Measurements from ENCODE around the gene NEK7. TPM values are rescaled to one million over a fixed set of nuclear protein-coding genes. Genes with fewer than 3 reads are reported as not detected.
A peak's percentile ranks its signal among the peaks of the same experiment; 100 is the strongest.
"Not testable (repeated sequence)": the region's sequence is repeated elsewhere in the genome, so short reads cannot be mapped to it uniquely, and the experiment has no call there.

The NEK7 gene
- total RNA-seq, 1 donor from 2014 or later = 98.1 TPM

GRCh38 chr1:198186916-198187580 lies 30.2 kb downstream of the NEK7 start:
- Histone ChIP-seq H3K27me3 (ENCODE audit: low read depth) (no peaks in the 10 kb centered on the region), H3K9me3 (no peaks in the 10 kb centered on the region), H3K27ac (no peak overlapping the region), H3K4me3 (no peak overlapping the region), H3K4me1 (peaks cover 45% of the 10 kb centered on the region), H3K36me3 (no peaks in the 10 kb centered on the region)
- ATAC-seq (no peak), DNase-seq (no peak)
- TF ChIP-seq, protein P1, sequence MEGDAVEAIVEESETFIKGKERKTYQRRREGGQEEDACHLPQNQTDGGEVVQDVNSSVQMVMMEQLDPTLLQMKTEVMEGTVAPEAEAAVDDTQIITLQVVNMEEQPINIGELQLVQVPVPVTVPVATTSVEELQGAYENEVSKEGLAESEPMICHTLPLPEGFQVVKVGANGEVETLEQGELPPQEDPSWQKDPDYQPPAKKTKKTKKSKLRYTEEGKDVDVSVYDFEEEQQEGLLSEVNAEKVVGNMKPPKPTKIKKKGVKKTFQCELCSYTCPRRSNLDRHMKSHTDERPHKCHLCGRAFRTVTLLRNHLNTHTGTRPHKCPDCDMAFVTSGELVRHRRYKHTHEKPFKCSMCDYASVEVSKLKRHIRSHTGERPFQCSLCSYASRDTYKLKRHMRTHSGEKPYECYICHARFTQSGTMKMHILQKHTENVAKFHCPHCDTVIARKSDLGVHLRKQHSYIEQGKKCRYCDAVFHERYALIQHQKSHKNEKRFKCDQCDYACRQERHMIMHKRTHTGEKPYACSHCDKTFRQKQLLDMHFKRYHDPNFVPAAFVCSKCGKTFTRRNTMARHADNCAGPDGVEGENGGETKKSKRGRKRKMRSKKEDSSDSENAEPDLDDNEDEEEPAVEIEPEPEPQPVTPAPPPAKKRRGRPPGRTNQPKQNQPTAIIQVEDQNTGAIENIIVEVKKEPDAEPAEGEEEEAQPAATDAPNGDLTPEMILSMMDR (IDR thresholded peaks at IDR 0.05) = no peak
- intact Hi-C loops (cut with DNase I) = no loop called here

- Histone ChIP-seq H3K36me3 (no peaks in the 10 kb centered on the region), H3K27ac (no peak overlapping the region), H3K9me3 (no peaks in the 10 kb centered on the region), H3K4me1 (peaks cover 49% of the 10 kb centered on the region), H3K27me3 (ENCODE audit: low read depth) (no peaks in the 10 kb centered on the region), H3K4me3 (no peak overlapping the region)
- intact Hi-C loops (cut with DNase I) = no loop called here
- peak in 1 of 2 donors; percentile 40 for ATAC-seq
- TF ChIP-seq, protein P1 (IDR thresholded peaks at IDR 0.05) = no peak
- no peak for DNase-seq
Measured at GRCh38 chr1:198187973-198188588, 31.3 kb downstream of the NEK7 start.

GRCh38 chr1:198191117-198191516 lies 34.3 kb downstream of the NEK7 start:
- Histone ChIP-seq H3K4me1 (peaks cover 36% of the 10 kb centered on the region), H3K27ac (no peak overlapping the region), H3K4me3 (no peak overlapping the region), H3K36me3 (no peaks in the 10 kb centered on the region), H3K27me3 (ENCODE audit: low read depth) (no peaks in the 10 kb centered on the region), H3K9me3 (no peaks in the 10 kb centered on the region)
- DNase-seq = no peak
- intact Hi-C loops (cut with DNase I) = no loop called here
- TF ChIP-seq, protein P1 (IDR thresholded peaks at IDR 0.05) = no peak
- no peak for ATAC-seq

GRCh38 chr1:198193871-198194270 lies 37.1 kb downstream of the NEK7 start:
- ATAC-seq; H3K9me3 ChIP-seq; H3K27ac ChIP-seq; H3K36me3 ChIP-seq; intact Hi-C loops (cut with DNase I); DNase-seq; H3K4me3 ChIP-seq; H3K27me3 ChIP-seq (ENCODE audit: low read depth): not testable (repeated sequence)
- peaks cover 23% of the 10 kb centered on the region for H3K4me1 ChIP-seq

- TF ChIP-seq, protein P1 (IDR thresholded peaks at IDR 0.05) = no peak
- no peaks in the 10 kb centered on the region for H3K9me3 ChIP-seq
- H3K36me3 ChIP-seq = no peaks in the 10 kb centered on the region
- DNase-seq (no peak), ATAC-seq (no peak)
- H3K27me3 ChIP-seq (ENCODE audit: low read depth) = no peaks in the 10 kb centered on the region
- intact Hi-C loops (cut with DNase I) = no loop called here
- H3K27ac ChIP-seq = no peak overlapping the region
- H3K4me3 ChIP-seq = no peak overlapping the region
- H3K4me1 ChIP-seq = peaks cover 13% of the 10 kb centered on the region
Measured at GRCh38 chr1:198196630-198197029, 39.8 kb downstream of the NEK7 start.

- Histone ChIP-seq H3K27ac (no peak overlapping the region), H3K4me1 (peaks cover 13% of the 10 kb centered on the region), H3K27me3 (ENCODE audit: low read depth) (no peaks in the 10 kb centered on the region), H3K4me3 (no peak overlapping the region), H3K9me3 (no peaks in the 10 kb centered on the region), H3K36me3 (no peaks in the 10 kb centered on the region)
- TF ChIP-seq, protein P1 (IDR thresholded peaks at IDR 0.05) = no peak
- intact Hi-C loops (cut with DNase I) = no loop called here
- ATAC-seq (no peak), DNase-seq (no peak)
Measured at GRCh38 chr1:198197285-198197684, 40.5 kb downstream of the NEK7 start.

Data from lower lobe of right lung (tissue), 2 donors.